Activated CD4-positive, alpha-beta T cell treated with anti-CD3 and anti-CD28 coated beads for 36 hours (primary cell): ENCODE data around the gene COPS6. TPM values are rescaled to one million over a fixed set of nuclear protein-coding genes. Genes with fewer than 3 reads are reported as not detected.

Experiments
- ATAC-seq: fragments of 200-7000 bp; cut with Tn5 transposase; one replicate; pipeline ENCODE4 v1.10.0; 2021; ENCODE audit warnings: mild to moderate bottlenecking, moderate library complexity
- CTCF ChIA-PET: fragments of 350-600 bp; sonication (Branson Sonifier 250); formaldehyde crosslinking; loops from one replicate; lab custom pipeline; 2021; ENCODE audit warnings: antibody characterized with exemption; lab: Charles Lee
- POLR2A ChIA-PET: fragments of 350-600 bp; sonication (Branson Sonifier 250); formaldehyde crosslinking; loops from one replicate; lab custom pipeline; 2021; ENCODE audit warnings: antibody characterized with exemption, inconsistent platforms; lab: Charles Lee
- DNase-seq: peaks from one replicate; pipeline ENCODE4 v3.0.0-alpha.2; 2020
- H3K27ac Mint-ChIP-seq: one replicate; pipeline ENCODE4 v1.8.0; 2021; ENCODE audit warnings: mixed read lengths
- H3K27me3 Mint-ChIP-seq: one replicate; pipeline ENCODE4 v1.8.0; 2021; ENCODE audit warnings: mixed read lengths
- H3K36me3 Mint-ChIP-seq: one replicate; pipeline ENCODE4 v1.8.0; 2021; ENCODE audit warnings: low read depth, mixed read lengths
- H3K4me1 Mint-ChIP-seq: one replicate; pipeline ENCODE4 v1.8.0; 2021; ENCODE audit warnings: mixed read lengths
- H3K4me3 Mint-ChIP-seq: one replicate; pipeline ENCODE4 v1.8.0; 2021; ENCODE audit warnings: mild to moderate bottlenecking, moderate library complexity, mixed read lengths
- H3K9me3 Mint-ChIP-seq: one replicate; pipeline ENCODE4 v1.8.0; 2021; ENCODE audit warnings: low read depth, mixed read lengths
- intact Hi-C, 2 experiments: fragments of 100-400 bp; cut with DNase I in 1 of 2; cut with micrococcal nuclease in 1 of 2; formaldehyde crosslinking; loops; one replicate each; pipeline versions ENCODE4 v1.14.2 to v1.15.1; 2022 to 2024; cut with DNase I, micrococcal nuclease
- total RNA-seq, 2 experiments: library from RNA; stranded (reverse); gene quantifications; one replicate each; pipeline ENCODE4 v1.2.3, GENCODE V29; 2021

Gene COPS6
- total RNA-seq, 2 experiments from 2014 or later: 88.6 to 89.0 TPM

DNA sequence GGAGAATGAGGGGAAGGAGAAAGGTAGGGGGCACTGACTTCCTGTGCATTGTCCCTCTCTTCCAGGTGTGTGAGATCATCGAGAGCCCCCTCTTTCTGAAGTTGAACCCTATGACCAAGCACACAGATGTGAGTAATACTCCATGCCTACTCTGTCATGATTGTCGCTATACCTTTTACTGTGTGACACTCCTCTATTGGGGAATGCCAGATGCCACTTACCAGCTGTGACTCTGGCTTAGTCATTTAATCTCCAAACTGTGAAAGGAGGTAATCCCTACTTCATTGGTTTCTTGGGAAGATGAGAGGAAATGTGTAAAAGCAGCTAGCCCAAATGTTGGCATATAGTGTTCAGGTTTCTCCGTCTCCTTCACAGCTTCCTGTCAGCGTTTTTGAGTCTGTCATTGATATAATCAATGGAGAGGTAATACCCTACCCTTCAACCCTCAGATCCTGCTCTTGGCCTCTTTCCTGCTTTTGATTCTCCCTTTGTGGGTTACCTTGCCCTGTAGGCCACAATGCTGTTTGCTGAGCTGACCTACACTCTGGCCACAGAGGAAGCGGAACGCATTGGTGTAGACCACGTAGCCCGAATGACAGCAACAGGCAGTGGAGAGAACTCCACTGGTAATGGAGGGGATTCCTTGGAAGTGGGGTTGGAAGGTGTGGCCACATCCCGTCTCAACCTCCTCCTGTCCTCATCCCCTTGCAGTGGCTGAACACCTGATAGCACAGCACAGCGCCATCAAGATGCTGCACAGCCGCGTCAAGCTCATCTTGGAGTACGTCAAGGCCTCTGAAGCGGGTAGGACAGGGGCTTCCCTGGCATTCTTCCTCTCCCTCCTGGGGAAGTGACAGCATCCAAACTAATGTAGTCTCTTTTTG, 2.0 kb downstream of the COPS6 start:
- Mint-ChIP-seq H3K36me3 (peaks cover 59% of the 10 kb centered on the region), H3K4me3 (peak overlapping the region; percentile 89), H3K27me3 (no peaks in the 10 kb centered on the region), H3K9me3 (no peaks in the 10 kb centered on the region), H3K27ac (peak overlapping the region; percentile 59), H3K4me1 (peaks cover 27% of the 10 kb centered on the region)
- ChIA-PET CTCF (interaction anchor here (0.8 to 1.7 kb wide), 4 partner anchors 9 to 43 kb away, joined by 3 to 8 read pairs (median 4); partner anchors contain the start of genes AP4M1 and MCM7), POLR2A (interaction anchor here (0.6 to 6.1 kb wide), 6 partner anchors 11 to 339 kb away, joined by 3 to 74 read pairs (median 4); partner anchors contain the start of genes AP4M1, MBLAC1 and MCM7)
- intact Hi-C loops: loop anchor here in 1 of 2 experiments (1.0 kb wide), 1 partner anchor 10 kb away; no protein-coding TSS in a partner anchor
- ATAC-seq: peak; percentile 27
- peak; percentile 28 for DNase-seq

DNA sequence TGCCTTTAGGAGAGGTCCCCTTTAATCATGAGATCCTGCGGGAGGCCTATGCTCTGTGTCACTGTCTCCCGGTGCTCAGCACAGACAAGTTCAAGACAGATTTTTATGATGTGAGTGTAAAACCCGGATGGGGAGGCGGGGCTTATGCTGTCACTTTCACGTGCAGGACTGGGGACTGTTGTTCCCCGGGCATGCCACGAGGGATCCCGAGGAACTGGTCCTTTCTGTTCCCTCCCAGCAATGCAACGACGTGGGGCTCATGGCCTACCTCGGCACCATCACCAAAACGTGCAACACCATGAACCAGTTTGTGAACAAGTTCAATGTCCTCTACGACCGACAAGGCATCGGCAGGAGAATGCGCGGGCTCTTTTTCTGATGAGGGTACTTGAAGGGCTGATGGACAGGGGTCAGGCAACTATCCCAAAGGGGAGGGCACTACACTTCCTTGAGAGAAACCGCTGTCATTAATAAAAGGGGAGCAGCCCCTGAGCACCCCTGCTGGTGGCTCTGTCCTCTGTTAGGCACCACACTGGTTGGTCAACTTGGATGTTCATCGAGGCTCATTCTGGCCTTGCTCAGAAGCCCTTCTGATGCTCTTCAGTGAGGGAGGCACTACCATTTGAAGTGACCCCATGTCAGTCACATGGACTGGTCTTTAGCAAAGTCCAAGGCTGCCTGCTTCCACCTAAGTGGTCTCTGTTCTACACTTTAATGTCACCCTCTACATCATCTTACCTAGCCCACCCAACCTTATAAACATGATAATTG, 2.8 kb downstream of the COPS6 start:
- POLR2A ChIA-PET: interaction anchor here (0.7 to 6.1 kb wide), 4 partner anchors 10 to 339 kb away, joined by 3 to 74 read pairs (median 4); partner anchors contain the start of genes AP4M1 and MCM7
- peak overlapping the region; percentile 59 for H3K27ac Mint-ChIP-seq
- DNase-seq (peak; percentile 39), ATAC-seq (peak; percentile 4)
- H3K4me1 Mint-ChIP-seq: peaks cover 31% of the 10 kb centered on the region
- no peak overlapping the region for H3K4me3 Mint-ChIP-seq
- peaks cover 66% of the 10 kb centered on the region for H3K36me3 Mint-ChIP-seq
- intact Hi-C loops: no loop called here
- no peaks in the 10 kb centered on the region for H3K9me3 Mint-ChIP-seq
- CTCF ChIA-PET: interaction anchor here (1.0 to 1.7 kb wide), 2 partner anchors 10 kb away, joined by 3 to 8 read pairs; partner anchors contain the start of genes AP4M1 and MCM7
- no peaks in the 10 kb centered on the region for H3K27me3 Mint-ChIP-seq

DNA sequence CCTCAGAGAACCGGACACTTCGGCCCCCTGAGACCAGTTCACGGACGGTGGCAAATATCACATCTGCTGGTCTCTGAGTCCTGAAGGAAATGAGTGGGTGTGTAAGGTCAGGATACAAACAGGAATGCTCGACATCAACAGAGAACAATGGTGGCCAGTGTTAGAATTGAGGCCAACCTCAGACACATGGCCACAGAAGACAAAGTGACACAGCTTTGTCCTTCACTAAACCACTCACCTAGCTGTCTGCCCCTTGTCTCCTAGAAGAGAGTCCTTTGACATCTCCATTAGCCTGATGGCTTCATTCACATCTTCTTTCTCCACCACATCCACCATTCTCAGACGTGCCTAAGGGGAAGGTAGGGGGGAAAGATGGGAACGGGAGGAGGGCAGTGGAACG, 4.3 kb downstream of the COPS6 start:
- DNase-seq (no peak), ATAC-seq (no peak)
- POLR2A ChIA-PET: interaction anchor here (0.9 to 6.1 kb wide), 4 partner anchors 8 to 13 kb away, joined by 3 to 74 read pairs (median 3); partner anchors contain the start of genes AP4M1 and MCM7
- H3K36me3 Mint-ChIP-seq: peaks cover 79% of the 10 kb centered on the region
- intact Hi-C loops: no loop called here
- H3K4me3 Mint-ChIP-seq: no peak overlapping the region
- no peaks in the 10 kb centered on the region for H3K27me3 Mint-ChIP-seq
- H3K27ac Mint-ChIP-seq: peak overlapping the region; percentile 31
- peaks cover 35% of the 10 kb centered on the region for H3K4me1 Mint-ChIP-seq
- H3K9me3 Mint-ChIP-seq: no peaks in the 10 kb centered on the region
- CTCF ChIA-PET: no interaction called here

DNA sequence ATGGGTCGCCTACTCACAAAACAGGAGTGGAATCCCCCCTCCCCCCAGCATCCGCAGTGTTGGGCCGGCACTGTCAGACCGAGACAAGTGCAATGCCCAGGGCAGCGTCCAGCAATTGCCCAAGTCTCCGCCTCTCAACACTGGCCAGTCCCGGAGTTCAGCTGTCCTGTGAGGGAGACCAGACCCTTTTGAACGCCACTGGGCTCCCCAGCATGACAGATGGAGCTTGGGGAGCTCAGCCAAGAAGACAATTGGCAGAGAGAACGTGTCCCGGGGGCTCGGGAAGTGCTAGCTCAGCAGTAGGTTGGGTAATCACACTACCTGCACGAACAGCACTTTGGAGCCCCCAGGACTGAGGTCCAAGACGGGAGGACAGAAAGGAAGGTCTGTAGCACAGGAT, 4.7 kb downstream of the COPS6 start:
- H3K9me3 Mint-ChIP-seq: no peaks in the 10 kb centered on the region
- no peak for ATAC-seq
- POLR2A ChIA-PET: interaction anchor here (0.9 to 1.2 kb wide), 3 partner anchors 11 to 13 kb away, joined by 3 read pairs; no protein-coding TSS in a partner anchor
- CTCF ChIA-PET: interaction anchor here (0.7 kb wide), 1 partner anchor 12 kb away, joined by 3 read pairs; no protein-coding TSS in a partner anchor
- intact Hi-C loops: no loop called here
- DNase-seq: no peak
- no peaks in the 10 kb centered on the region for H3K27me3 Mint-ChIP-seq
- H3K27ac Mint-ChIP-seq: peak overlapping the region; percentile 31
- H3K36me3 Mint-ChIP-seq: peaks cover 84% of the 10 kb centered on the region
- H3K4me3 Mint-ChIP-seq: no peak overlapping the region
- H3K4me1 Mint-ChIP-seq: peaks cover 37% of the 10 kb centered on the region

DNA sequence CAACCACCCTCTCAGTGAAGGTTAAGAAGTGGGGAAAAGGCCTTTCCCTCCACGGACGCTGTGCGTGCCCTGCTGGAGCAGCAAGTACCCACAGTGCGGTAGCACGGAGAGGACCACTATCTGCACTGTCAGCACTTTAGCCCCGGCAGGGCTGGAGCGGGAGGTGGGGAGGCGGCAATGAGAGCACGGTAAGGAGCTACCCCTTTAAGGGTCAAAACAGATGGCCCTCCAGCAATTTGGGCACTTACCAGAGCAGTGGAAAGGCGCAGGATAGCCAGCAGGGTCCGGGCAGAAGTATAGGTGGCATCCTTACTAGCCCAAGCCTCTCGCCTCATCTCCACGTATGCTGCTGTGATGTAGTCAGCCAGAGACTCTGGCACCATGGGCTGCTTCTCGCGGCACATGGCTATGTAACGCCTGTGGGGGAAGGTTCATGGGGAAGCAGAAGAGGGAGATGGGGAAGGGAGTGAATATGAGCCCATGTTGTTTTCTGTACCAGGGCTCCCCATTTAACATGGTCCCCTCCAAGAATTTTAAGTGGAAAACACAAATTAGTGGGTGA, 5.2 kb downstream of the COPS6 start:
- H3K36me3 Mint-ChIP-seq: peaks cover 89% of the 10 kb centered on the region
- no peaks in the 10 kb centered on the region for H3K9me3 Mint-ChIP-seq
- no peak overlapping the region for H3K4me3 Mint-ChIP-seq
- H3K27me3 Mint-ChIP-seq: no peaks in the 10 kb centered on the region
- intact Hi-C loops: no loop called here
- ATAC-seq: no peak
- peaks cover 43% of the 10 kb centered on the region for H3K4me1 Mint-ChIP-seq
- no peak for DNase-seq
- POLR2A ChIA-PET: interaction anchor here (0.9 to 1.2 kb wide), 2 partner anchors 12 kb away, joined by 3 read pairs; no protein-coding TSS in a partner anchor
- no peak overlapping the region for H3K27ac Mint-ChIP-seq
- CTCF ChIA-PET: interaction anchor here (0.7 kb wide), 2 partner anchors 11 to 33 kb away, joined by 3 read pairs; partner anchors contain the start of gene MBLAC1

DNA sequence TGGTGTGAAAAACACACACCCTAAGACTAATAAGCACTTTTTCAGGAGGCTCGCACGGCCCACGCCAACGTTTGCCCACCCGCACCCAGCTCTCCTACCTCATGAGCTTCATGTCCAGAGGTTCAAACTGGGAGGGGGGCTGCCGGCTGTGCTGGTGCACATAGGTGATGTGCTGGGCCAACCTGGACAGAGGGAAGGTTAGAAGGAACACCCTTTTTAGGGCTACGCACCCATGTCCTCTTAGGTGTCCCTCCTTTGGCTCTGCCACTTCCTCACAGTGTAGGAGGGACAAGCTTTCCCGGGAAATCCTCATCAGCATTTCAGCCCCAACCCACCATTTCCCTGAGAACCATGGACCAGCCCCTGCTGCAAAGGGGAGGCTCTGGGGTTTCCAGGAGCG, 6.5 kb downstream of the COPS6 start:
- Mint-ChIP-seq H3K27ac (no peak overlapping the region), H3K9me3 (no peaks in the 10 kb centered on the region), H3K36me3 (peaks cover 95% of the 10 kb centered on the region), H3K27me3 (no peaks in the 10 kb centered on the region), H3K4me1 (peaks cover 47% of the 10 kb centered on the region), H3K4me3 (no peak overlapping the region)
- ChIA-PET CTCF (interaction anchor here (0.7 to 1.4 kb wide), 2 partner anchors 10 to 38 kb away, joined by 3 to 5 read pairs; no protein-coding TSS in a partner anchor), POLR2A (interaction anchor here (0.6 to 1.3 kb wide), 4 partner anchors 13 to 258 kb away, joined by 3 to 9 read pairs (median 3); no protein-coding TSS in a partner anchor)
- intact Hi-C loops: no loop called here
- no peak for ATAC-seq
- DNase-seq: no peak

DNA sequence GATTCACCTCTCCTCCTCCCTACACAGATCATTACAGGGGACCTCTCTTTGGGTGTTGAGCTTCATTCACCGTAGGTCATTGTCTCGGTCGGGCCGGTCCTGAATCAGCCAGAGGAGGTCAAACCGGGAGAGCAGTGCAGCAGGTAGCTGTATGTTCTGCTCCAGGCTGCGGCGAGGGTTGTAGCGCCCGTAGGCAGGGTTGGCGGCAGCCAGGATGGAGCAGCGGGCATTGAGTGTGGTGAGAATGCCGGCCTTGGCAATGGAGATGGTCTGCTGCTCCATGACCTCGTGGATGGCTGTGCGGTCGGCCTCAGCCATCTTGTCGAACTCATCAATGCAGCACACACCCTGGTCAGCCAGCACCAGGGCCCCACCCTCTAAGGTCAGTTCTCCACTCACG, 6.9 kb downstream of the COPS6 start:
- POLR2A ChIA-PET: interaction anchor here (0.6 to 1.3 kb wide), 3 partner anchors 13 to 257 kb away, joined by 3 to 9 read pairs (median 3); no protein-coding TSS in a partner anchor
- intact Hi-C loops: no loop called here
- Mint-ChIP-seq H3K27ac (no peak overlapping the region), H3K36me3 (peaks cover 96% of the 10 kb centered on the region), H3K4me3 (no peak overlapping the region), H3K27me3 (no peaks in the 10 kb centered on the region), H3K4me1 (peaks cover 44% of the 10 kb centered on the region), H3K9me3 (no peaks in the 10 kb centered on the region)
- DNase-seq (no peak), ATAC-seq (no peak)
- CTCF ChIA-PET: interaction anchor here (1.4 kb wide), 1 partner anchor 37 kb away, joined by 5 read pairs; no protein-coding TSS in a partner anchor

DNA sequence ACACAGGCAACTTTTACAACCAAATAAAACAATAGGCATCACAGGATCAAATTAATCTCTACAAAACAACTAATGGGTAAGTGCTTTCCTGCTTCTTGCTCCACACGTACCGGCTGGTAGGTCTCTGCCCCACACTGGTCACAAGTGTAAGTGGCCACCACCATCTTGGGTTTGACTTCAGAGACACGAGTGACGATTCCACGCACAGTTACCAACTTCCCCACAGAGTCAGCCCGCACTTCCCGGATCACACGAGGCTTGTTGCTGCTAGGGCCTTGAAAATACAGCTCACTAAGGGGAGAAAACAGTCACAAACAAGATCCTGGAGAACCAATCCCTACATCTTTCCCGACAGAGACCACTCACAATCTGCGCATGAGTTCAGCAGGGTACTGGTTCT, 10.1 kb downstream of the COPS6 start:
- DNase-seq: no peak
- H3K4me3 Mint-ChIP-seq: peak overlapping the region; percentile 90
- H3K27me3 Mint-ChIP-seq: no peaks in the 10 kb centered on the region
- H3K9me3 Mint-ChIP-seq: no peaks in the 10 kb centered on the region
- POLR2A ChIA-PET: interaction anchor here (4.9 kb wide), 1 partner anchor 9 kb away, joined by 74 read pairs; the partner anchor contains the start of gene COPS6
- H3K36me3 Mint-ChIP-seq: peaks cover 68% of the 10 kb centered on the region
- peak overlapping the region; percentile 80 for H3K27ac Mint-ChIP-seq
- CTCF ChIA-PET: interaction anchor here (0.7 kb wide), 1 partner anchor 202 kb away, joined by 3 read pairs; no protein-coding TSS in a partner anchor
- H3K4me1 Mint-ChIP-seq: peaks cover 46% of the 10 kb centered on the region
- no peak for ATAC-seq
- intact Hi-C loops: no loop called here

DNA sequence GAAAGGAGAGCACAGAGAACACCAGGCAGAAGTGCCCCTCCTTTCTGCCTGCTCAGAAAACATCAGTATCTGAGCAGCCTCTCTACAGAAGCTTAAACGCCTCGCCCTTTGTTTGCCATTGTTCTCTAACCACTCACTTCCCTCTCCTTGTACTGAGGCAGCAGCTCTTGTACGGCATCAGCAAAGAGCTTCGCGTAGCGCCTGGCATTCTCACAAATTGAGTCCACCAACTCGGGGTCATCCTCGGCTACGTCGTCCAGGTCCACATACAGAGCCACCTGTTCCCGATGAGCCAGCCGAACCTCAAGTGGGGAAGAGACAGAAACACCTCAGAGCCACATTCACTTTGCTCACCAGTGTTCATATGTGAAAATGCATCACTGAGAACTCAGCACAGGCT, 10.7 kb downstream of the COPS6 start:
- Mint-ChIP-seq H3K4me3 (peak overlapping the region; percentile 90), H3K9me3 (no peaks in the 10 kb centered on the region), H3K36me3 (peaks cover 63% of the 10 kb centered on the region), H3K4me1 (peaks cover 46% of the 10 kb centered on the region), H3K27me3 (no peaks in the 10 kb centered on the region), H3K27ac (peak overlapping the region; percentile 94)
- no peak for DNase-seq
- POLR2A ChIA-PET: interaction anchor here (4.9 kb wide), 1 partner anchor 9 kb away, joined by 74 read pairs; the partner anchor contains the start of gene COPS6
- no peak for ATAC-seq
- intact Hi-C loops: no loop called here
- CTCF ChIA-PET: interaction anchor here (0.5 to 0.7 kb wide), 3 partner anchors 187 to 1056 kb away, joined by 3 read pairs; no protein-coding TSS in a partner anchor
